Keratinocyte (primary cell): Measurements from ENCODE around the gene MBLAC1.

Experiments used
- EZH2 ChIP-seq: IDR thresholded peaks from one replicate; pipeline ENCODE4 v1.6.1; 2012; ENCODE audit warnings: inconsistent platforms, mild to moderate bottlenecking, low read length, moderate library complexity
- TF ChIP-seq, protein P1 (sequence below), 3 experiments: IDR thresholded peaks in 1 of 3; conservative IDR thresholded peaks in 1 of 3; optimal IDR thresholded peaks in 1 of 3; 2 replicates in 2 of 3; 3 replicates in 1 of 3; pipeline versions ENCODE3 to v1.5.1; 2011; ENCODE audit warnings: low read length in 3 of 3, mild to moderate bottlenecking in 3 of 3, moderate library complexity in 2 of 3, control low read depth in 1 of 3, inconsistent platforms in 1 of 3; ENCODE audit not compliant: insufficient read depth in 2 of 3; ENCODE audit errors: extremely low read depth in 1 of 3

DNA sequence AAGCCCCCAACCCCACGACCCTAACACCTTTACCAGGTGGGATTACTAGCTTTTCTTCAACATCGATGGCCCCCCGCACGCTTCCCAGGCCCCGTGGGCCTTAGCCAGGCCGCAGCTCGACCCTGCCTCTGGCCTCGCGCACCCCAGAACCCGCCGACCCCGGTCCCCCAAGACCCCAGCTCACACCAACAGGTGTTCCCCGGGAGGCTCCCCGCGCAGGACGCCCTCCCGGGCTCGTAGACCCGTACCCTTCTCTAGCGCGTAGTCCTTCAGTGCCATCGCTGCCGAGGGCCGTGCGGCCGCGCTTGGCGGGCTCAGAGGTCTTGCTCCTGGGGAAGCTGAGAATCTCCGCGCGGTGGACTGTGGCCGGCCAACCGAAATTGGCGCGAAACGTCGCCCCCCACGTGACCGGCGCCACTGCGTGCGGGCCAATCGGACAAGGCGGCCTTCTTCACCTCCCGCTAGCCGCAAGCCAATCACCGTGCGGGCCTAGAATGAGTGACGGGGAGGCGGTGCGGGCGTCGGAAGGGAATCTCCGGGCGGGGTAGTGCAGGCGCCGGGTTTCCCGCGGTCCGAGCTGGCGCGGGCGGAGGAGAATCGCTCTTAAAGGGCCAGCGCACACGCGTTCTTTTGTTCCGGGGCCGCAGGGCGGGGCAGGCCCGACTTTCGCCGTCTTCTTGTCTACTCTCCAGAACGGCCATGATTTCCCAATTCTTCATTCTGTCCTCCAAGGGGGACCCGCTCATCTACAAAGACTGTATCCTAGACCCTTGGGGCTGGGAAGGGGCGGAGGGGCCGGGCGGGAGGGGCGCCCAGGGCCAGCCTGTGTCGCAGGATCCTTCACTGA lies 25.5 kb upstream of the MBLAC1 start, which contains the start of the genes AP4M1 and MCM7:
- TF ChIP-seq, protein P1, sequence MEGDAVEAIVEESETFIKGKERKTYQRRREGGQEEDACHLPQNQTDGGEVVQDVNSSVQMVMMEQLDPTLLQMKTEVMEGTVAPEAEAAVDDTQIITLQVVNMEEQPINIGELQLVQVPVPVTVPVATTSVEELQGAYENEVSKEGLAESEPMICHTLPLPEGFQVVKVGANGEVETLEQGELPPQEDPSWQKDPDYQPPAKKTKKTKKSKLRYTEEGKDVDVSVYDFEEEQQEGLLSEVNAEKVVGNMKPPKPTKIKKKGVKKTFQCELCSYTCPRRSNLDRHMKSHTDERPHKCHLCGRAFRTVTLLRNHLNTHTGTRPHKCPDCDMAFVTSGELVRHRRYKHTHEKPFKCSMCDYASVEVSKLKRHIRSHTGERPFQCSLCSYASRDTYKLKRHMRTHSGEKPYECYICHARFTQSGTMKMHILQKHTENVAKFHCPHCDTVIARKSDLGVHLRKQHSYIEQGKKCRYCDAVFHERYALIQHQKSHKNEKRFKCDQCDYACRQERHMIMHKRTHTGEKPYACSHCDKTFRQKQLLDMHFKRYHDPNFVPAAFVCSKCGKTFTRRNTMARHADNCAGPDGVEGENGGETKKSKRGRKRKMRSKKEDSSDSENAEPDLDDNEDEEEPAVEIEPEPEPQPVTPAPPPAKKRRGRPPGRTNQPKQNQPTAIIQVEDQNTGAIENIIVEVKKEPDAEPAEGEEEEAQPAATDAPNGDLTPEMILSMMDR (optimal IDR thresholded peaks at IDR 0.05 in 1 of 3, IDR thresholded peaks at IDR 0.05 in 1 of 3, conservative IDR thresholded peaks at IDR 0.05 in 1 of 3; ENCODE audit: extremely low read depth in 1 of 3, insufficient read depth in 2 of 3, low read length in 3 of 3) = no peak
- no peak for TF ChIP-seq EZH2
